Naive thymus-derived CD8-positive, alpha-beta T cell (primary cell): Measurements from ENCODE around the gene OLFML2A. TPM values are rescaled to one million over a fixed set of nuclear protein-coding genes. Genes with fewer than 3 reads are reported as not detected.

Source experiments
- ATAC-seq, 2 donors: fragments of 150-1000 bp; cut with Tn5 transposase in 1 of 2; sonication (Bioruptor Pico), chemical (Tn5 transposase) in 1 of 2; 1 replicate in 1 of 2; 2 replicates in 1 of 2; pipeline ENCODE4 v1.10.0; 2021; ENCODE audit warnings: mild to moderate bottlenecking in 2 of 2, moderate library complexity in 2 of 2
- POLR2A ChIA-PET: fragments of 350-600 bp; sonication (Branson Sonifier 250); formaldehyde crosslinking; loops from one replicate; lab custom pipeline; 2021; ENCODE audit warnings: antibody characterized with exemption; lab: Charles Lee
- DNase-seq, 10 donors: peaks; one replicate each; pipeline versions ENCODE4 v3.0.0 to v3.0.0-alpha.2; 2020 to 2022
- H3K27ac Mint-ChIP-seq, 10 donors: one replicate each; pipeline ENCODE4 v1.8.0; 2020 to 2022; ENCODE audit warnings: mild to moderate bottlenecking in 10 of 10, mixed read lengths in 10 of 10, moderate library complexity in 4 of 10, inconsistent platforms in 1 of 10
- H3K27me3 Mint-ChIP-seq, 5 donors: one replicate each; pipeline ENCODE4 v1.8.0; 2021 to 2022; ENCODE audit warnings: mixed read lengths in 5 of 5
- H3K36me3 Mint-ChIP-seq, 3 donors: one replicate each; pipeline ENCODE4 v1.8.0; 2020 to 2022; ENCODE audit warnings: mixed read lengths in 3 of 3, mild to moderate bottlenecking in 2 of 3, inconsistent platforms in 1 of 3
- H3K4me1 Mint-ChIP-seq, 4 donors: one replicate each; pipeline ENCODE4 v1.8.0; 2021 to 2022; ENCODE audit warnings: mixed read lengths in 4 of 4
- H3K4me3 Mint-ChIP-seq, 10 donors: one replicate each; pipeline ENCODE4 v1.8.0; 2020 to 2022; ENCODE audit warnings: mild to moderate bottlenecking in 10 of 10, mixed read lengths in 10 of 10, moderate library complexity in 6 of 10, inconsistent platforms in 1 of 10
- H3K9me3 Mint-ChIP-seq, 9 donors: one replicate each; pipeline ENCODE4 v1.8.0; 2020 to 2022; ENCODE audit warnings: mixed read lengths in 9 of 9, mild to moderate bottlenecking in 3 of 9, inconsistent platforms in 1 of 9, moderate library complexity in 1 of 9
- polyA plus RNA-seq, 3 donors: library from polyadenylated mRNA; unstranded; fragments of 300-500 nt; fragmentation: Illumina TruSeq; gene quantifications; one replicate each; pipeline ENCODE4 v1.2.3, GENCODE V29; 2021
- total RNA-seq, 8 experiments: library from RNA in 2 of 8; stranded (reverse) in 2 of 8; gene quantifications; one replicate each; pipeline ENCODE4 v1.2.3 and lab custom pipeline; 2021 to 2026

OLFML2A gene
- total and polyA plus RNA-seq, 5 experiments from 2014 or later, result 0.05 TPM; not detected in 4

DNA sequence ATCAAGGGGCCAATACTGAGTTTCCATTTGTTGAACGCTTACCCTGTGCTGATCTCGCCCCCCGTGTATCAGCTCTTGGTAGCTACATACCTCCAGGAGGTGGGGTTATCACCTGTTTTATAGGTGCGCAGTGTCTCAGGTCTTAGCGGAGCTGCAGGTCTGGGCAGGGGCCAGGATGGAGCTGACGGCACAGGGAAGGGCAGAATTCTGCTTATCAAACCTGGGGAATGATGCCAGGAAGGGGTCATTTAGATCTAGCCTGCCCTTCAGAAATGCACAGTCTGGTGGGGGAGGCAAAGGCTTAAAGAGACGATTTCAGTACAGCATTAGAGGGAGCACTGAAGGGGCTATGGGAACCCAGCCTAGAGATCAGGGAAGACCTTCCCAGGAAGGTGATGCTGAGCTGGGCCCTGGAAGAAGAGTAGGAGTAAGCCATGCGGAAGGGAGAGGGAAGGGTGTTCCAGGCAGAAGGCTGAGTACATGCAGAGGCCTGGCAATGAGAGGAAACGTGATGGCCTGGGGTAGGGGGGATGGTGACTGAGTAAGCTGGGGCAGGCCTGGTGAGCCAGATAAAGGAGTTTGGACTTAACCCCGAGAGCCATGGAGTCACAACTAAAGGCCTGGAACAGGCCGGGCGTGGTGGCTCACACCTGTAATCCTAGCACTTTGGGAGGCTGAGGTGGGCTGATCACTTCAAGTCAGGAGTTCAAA lies 31.5 kb downstream of the OLFML2A start:
- Mint-ChIP-seq H3K27me3 (peaks cover 0 to 10% (median 6%) of the 10 kb centered on the region in 5 donors), H3K27ac (no peak overlapping the region)
- POLR2A ChIA-PET, result interaction anchor here (0.5 kb wide), 1 partner anchor 127 kb away, joined by 3 read pairs; no protein-coding TSS in a partner anchor

GRCh38 chr9:124809211-124809610 lies 32.3 kb downstream of the OLFML2A start:
- no peaks in the 10 kb centered on the region for H3K36me3 Mint-ChIP-seq
- no peak overlapping the region for H3K27ac Mint-ChIP-seq
- POLR2A ChIA-PET, result no interaction called here
- DNase-seq, result peak in 1 of 10 donors; percentile 4
- H3K4me3 Mint-ChIP-seq, result no peak overlapping the region
- H3K27me3 Mint-ChIP-seq, result peaks cover 0 to 10% (median 6%) of the 10 kb centered on the region in 5 donors
- ATAC-seq, result no peak
- H3K9me3 Mint-ChIP-seq, result no peaks in the 10 kb centered on the region
- H3K4me1 Mint-ChIP-seq, result no peaks in the 10 kb centered on the region

More for the DNA sequence above, 31.5 kb downstream of the OLFML2A start:
- DNase-seq (peak in 1 of 10 donors; percentile 43), ATAC-seq (no peak)
- Mint-ChIP-seq H3K36me3 (no peaks in the 10 kb centered on the region), H3K4me1 (no peaks in the 10 kb centered on the region), H3K9me3 (no peaks in the 10 kb centered on the region), H3K4me3 (no peak overlapping the region)

- DNase-seq, result peak in 1 of 10 donors; percentile 34
- H3K4me1 Mint-ChIP-seq, result no peaks in the 10 kb centered on the region
These were observed 33.0 kb downstream of the OLFML2A start for GRCh38 chr9:124809741-124810500.

DNA sequence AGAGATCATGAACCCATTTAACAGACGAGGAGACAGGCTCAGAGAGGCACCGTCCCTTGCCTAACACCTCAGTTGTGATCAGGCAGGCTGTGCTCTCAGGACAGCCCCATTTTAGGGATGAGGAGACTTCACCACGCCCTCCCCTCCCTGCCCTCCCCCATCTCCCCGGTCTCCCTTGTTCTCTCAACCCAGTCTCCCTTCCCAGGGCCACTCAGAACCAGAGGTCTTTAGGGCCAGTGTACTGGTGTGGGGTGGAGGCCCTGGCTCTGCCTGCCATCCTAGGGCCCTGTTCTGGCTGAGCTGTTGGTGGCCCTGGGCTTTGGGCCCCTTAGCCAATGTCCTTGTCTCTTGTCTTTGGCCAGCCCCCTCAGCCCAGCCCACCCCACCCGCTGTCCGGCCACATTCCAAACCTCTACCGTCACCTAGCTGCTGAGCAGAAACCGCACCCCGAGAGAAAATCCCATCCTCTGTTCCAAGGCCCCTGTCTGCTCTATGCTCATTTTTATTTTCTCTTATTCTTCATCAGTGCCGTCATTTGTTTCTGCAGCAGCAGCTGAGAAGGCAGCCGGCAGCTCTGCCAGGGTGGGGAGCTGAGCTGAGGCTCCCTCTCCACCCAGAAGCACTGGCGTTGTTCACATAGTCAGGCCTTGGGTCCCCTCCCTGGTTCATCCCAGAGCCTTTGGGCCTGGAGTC lies 33.9 kb downstream of the OLFML2A start:
- ATAC-seq, result no peak
- H3K9me3 Mint-ChIP-seq, result no peaks in the 10 kb centered on the region
- H3K4me3 Mint-ChIP-seq, result no peak overlapping the region
- no peaks in the 10 kb centered on the region for H3K4me1 Mint-ChIP-seq
- POLR2A ChIA-PET, result no interaction called here
- DNase-seq, result no peak
- no peak overlapping the region for H3K27ac Mint-ChIP-seq
- peaks cover 0 to 16% (median 6%) of the 10 kb centered on the region in 5 donors for H3K27me3 Mint-ChIP-seq
- no peaks in the 10 kb centered on the region for H3K36me3 Mint-ChIP-seq

More at GRCh38 chr9:124809741-124810500, 33.0 kb downstream of the OLFML2A start:
- H3K27me3 Mint-ChIP-seq, result peaks cover 0 to 10% (median 6%) of the 10 kb centered on the region in 5 donors
- no peaks in the 10 kb centered on the region for H3K36me3 Mint-ChIP-seq
- no peak overlapping the region for H3K4me3 Mint-ChIP-seq
- ATAC-seq, result no peak
- POLR2A ChIA-PET, result no interaction called here
- no peak overlapping the region for H3K27ac Mint-ChIP-seq
- H3K9me3 Mint-ChIP-seq, result no peaks in the 10 kb centered on the region

DNA sequence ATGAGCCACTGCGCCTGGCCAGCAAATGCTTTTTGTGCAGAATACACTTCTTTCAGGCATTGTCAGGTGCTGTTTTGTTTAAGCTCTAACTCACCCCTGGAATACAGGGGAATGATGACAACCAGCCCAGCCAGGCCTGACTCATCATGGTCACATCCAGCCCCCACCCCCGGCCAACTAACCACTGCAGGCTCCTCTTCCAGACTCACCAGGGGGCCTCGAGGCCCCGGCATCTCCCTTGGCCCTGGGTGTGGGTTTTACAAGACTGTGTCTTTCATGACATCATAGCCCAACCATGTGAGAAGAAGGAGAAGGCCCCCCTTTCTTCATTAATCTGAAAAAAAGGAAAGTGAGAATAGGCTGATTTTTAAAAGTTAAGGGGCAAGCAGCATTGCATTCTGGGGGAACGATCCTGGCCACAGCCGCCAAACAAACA lies 35.5 kb downstream of the OLFML2A start:
- ATAC-seq (no peak), DNase-seq (no peak)
- H3K27ac Mint-ChIP-seq, result no peak overlapping the region
- H3K4me3 Mint-ChIP-seq, result no peak overlapping the region
- H3K36me3 Mint-ChIP-seq, result no peaks in the 10 kb centered on the region
- peaks cover 1 to 25% (median 10%) of the 10 kb centered on the region in 5 donors for H3K27me3 Mint-ChIP-seq
- H3K9me3 Mint-ChIP-seq, result no peaks in the 10 kb centered on the region
- H3K4me1 Mint-ChIP-seq, result no peaks in the 10 kb centered on the region
- POLR2A ChIA-PET, result interaction anchor here (0.6 kb wide), 1 partner anchor 314 kb away, joined by 5 read pairs; no protein-coding TSS in a partner anchor

GRCh38 chr9:124813041-124813440 lies 36.1 kb downstream of the OLFML2A start:
- H3K4me3 Mint-ChIP-seq, result no peak overlapping the region

GRCh38 chr9:124813501-124814163 lies 36.7 kb downstream of the OLFML2A start:
- POLR2A ChIA-PET, result no interaction called here
- no peaks in the 10 kb centered on the region for H3K36me3 Mint-ChIP-seq

More at GRCh38 chr9:124813041-124813440, 36.1 kb downstream of the OLFML2A start:
- Mint-ChIP-seq H3K9me3 (no peaks in the 10 kb centered on the region), H3K27me3 (peaks cover 1 to 29% (median 11%) of the 10 kb centered on the region in 5 donors), H3K36me3 (no peaks in the 10 kb centered on the region), H3K4me1 (peaks cover 0 to under 1% (median 0%) of the 10 kb centered on the region in 4 donors), H3K27ac (no peak overlapping the region)
- POLR2A ChIA-PET, result no interaction called here
- no peak for ATAC-seq
- no peak for DNase-seq

DNA sequence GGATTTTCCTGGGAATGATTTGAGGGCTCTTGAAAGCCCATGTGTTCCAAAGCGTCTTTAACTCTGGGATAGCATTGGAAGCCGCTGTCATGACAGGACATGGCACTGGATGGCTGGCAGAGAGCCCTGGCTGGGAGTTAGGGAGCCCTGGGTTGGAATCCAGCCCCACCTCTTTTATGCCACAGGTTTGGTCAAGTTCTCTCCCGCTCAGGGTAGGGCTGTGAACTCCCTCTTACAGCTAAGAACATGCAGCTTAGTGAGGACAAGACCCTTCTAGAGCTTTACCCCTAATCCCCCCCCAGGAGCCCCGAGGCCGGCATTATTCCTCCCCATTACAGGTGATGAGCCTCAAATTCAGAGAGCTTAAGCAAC lies 37.2 kb downstream of the OLFML2A start:
- POLR2A ChIA-PET, result no interaction called here
- Mint-ChIP-seq H3K27me3 (peaks cover 0 to 25% (median 10%) of the 10 kb centered on the region in 5 donors), H3K27ac (no peak overlapping the region), H3K9me3 (no peaks in the 10 kb centered on the region), H3K36me3 (no peaks in the 10 kb centered on the region), H3K4me3 (no peak overlapping the region), H3K4me1 (peaks cover 0 to 5% (median 3%) of the 10 kb centered on the region in 4 donors)
- DNase-seq (no peak), ATAC-seq (no peak)

More at GRCh38 chr9:124813501-124814163, 36.7 kb downstream of the OLFML2A start:
- Mint-ChIP-seq H3K27me3 (peaks cover 0 to 28% (median 10%) of the 10 kb centered on the region in 5 donors), H3K9me3 (no peaks in the 10 kb centered on the region), H3K4me1 (peaks cover 0 to 5% (median 3%) of the 10 kb centered on the region in 4 donors), H3K27ac (no peak overlapping the region), H3K4me3 (no peak overlapping the region)
- ATAC-seq (no peak), DNase-seq (no peak)

- H3K27ac Mint-ChIP-seq, result no peak overlapping the region
- DNase-seq (no peak), ATAC-seq (no peak)
- POLR2A ChIA-PET, result no interaction called here
- H3K4me1 Mint-ChIP-seq, result peaks cover 0 to 5% (median 3%) of the 10 kb centered on the region in 4 donors
- H3K27me3 Mint-ChIP-seq, result peaks cover 0 to 33% (median 13%) of the 10 kb centered on the region in 5 donors
- H3K4me3 Mint-ChIP-seq, result no peak overlapping the region
- H3K9me3 Mint-ChIP-seq, result no peaks in the 10 kb centered on the region
- H3K36me3 Mint-ChIP-seq, result no peaks in the 10 kb centered on the region
These were observed 38.7 kb downstream of the OLFML2A start for GRCh38 chr9:124815601-124816000.

GRCh38 chr9:124818431-124819281 lies 41.7 kb downstream of the OLFML2A start:
- no peaks in the 10 kb centered on the region for H3K9me3 Mint-ChIP-seq
- peaks cover 0 to 40% (median 20%) of the 10 kb centered on the region in 5 donors for H3K27me3 Mint-ChIP-seq
- H3K27ac Mint-ChIP-seq, result peak overlapping the region in 1 of 10 donors; percentile 9
- H3K4me3 Mint-ChIP-seq, result no peak overlapping the region
- ATAC-seq (no peak), DNase-seq (no peak)
- no peaks in the 10 kb centered on the region for H3K36me3 Mint-ChIP-seq
- peaks cover 0 to 5% (median 3%) of the 10 kb centered on the region in 4 donors for H3K4me1 Mint-ChIP-seq
- POLR2A ChIA-PET, result no interaction called here
